Fibroblast of skin of right quadriceps (primary cell): Measurements from ENCODE around the gene S100A9.

Experiments used
- DNase-seq: peaks from one replicate; pipeline ENCODE4 v3.0.0-alpha.2; 2013

Gene S100A9

GRCh38 chr1:153361480-153362109 lies 3.9 kb downstream of the S100A9 start:
- DNase-seq: no peak

GRCh38 chr1:153362187-153362775 lies 4.6 kb downstream of the S100A9 start:
- DNase-seq: no peak

- DNase-seq: no peak
These were observed 6.0 kb downstream of the S100A9 start for GRCh38 chr1:153363641-153364040.

- DNase-seq: no peak
These were observed 6.5 kb downstream of the S100A9 start for GRCh38 chr1:153364156-153364555.

- no peak for DNase-seq
These were observed 7.4 kb downstream of the S100A9 start for GRCh38 chr1:153364766-153365666.

GRCh38 chr1:153365696-153366095 lies 8.0 kb downstream of the S100A9 start:
- no peak for DNase-seq

- no peak for DNase-seq
These were observed 8.6 kb downstream of the S100A9 start for GRCh38 chr1:153366261-153366660.

GRCh38 chr1:153367090-153367489 lies 9.4 kb downstream of the S100A9 start:
- DNase-seq: no peak

- no peak for DNase-seq
These were observed 10.8 kb downstream of the S100A9 start for GRCh38 chr1:153368495-153368894.

- DNase-seq: no peak
These were observed 12.5 kb downstream of the S100A9 start for GRCh38 chr1:153370146-153370545.

- no peak for DNase-seq
These were observed 13.6 kb downstream of the S100A9 start for GRCh38 chr1:153371231-153371630.

- DNase-seq: no peak
These were observed 14.9 kb downstream of the S100A9 start for GRCh38 chr1:153372571-153372970.

GRCh38 chr1:153374071-153374470 lies 16.4 kb downstream of the S100A9 start:
- DNase-seq: no peak

GRCh38 chr1:153375511-153375910 lies 17.9 kb downstream of the S100A9 start, which contains the start of gene S100A12:
TSS of gene S100A12 (minus strand) at chr1:153375621. CDS start at chr1:153374592, 1,029 bp downstream.
- DNase-seq: peak; percentile 77

GRCh38 chr1:153379591-153379990 lies 21.9 kb downstream of the S100A9 start:
- DNase-seq: no peak

- DNase-seq: no peak
These were observed 23.1 kb downstream of the S100A9 start for GRCh38 chr1:153380711-153381110.

GRCh38 chr1:153384958-153385580 lies 27.4 kb downstream of the S100A9 start:
- no peak for DNase-seq

- no peak for DNase-seq
These were observed 28.8 kb downstream of the S100A9 start for GRCh38 chr1:153386500-153386901.

- no peak for DNase-seq
These were observed 29.3 kb downstream of the S100A9 start for GRCh38 chr1:153387001-153387400.

GRCh38 chr1:153387785-153388184 lies 30.1 kb downstream of the S100A9 start:
- no peak for DNase-seq

- DNase-seq: no peak
These were observed 31.7 kb downstream of the S100A9 start for GRCh38 chr1:153389401-153389800.

GRCh38 chr1:153389973-153390879 lies 32.6 kb downstream of the S100A9 start:
- no peak for DNase-seq
